Brain microvascular endothelial cell (primary cell): ENCODE data around the gene GYS2.

Source experiments
- DNase-seq: peaks from one replicate; pipeline ENCODE4 v3.0.0-alpha.2; 2020
- H3K27ac ChIP-seq: fragments of 250-450 bp; sonication (Bioruptor Pico); 2 replicates; pipeline ENCODE4 v1.5.1; 2020; ENCODE audit warnings: mild to moderate bottlenecking, moderate library complexity
- H3K27me3 ChIP-seq: fragments of 250-450 bp; sonication (Bioruptor Pico); replicated peaks from 2 replicates; pipeline ENCODE4 v1.5.1; 2020; ENCODE audit warnings: mild to moderate bottlenecking
- H3K36me3 ChIP-seq: fragments of 250-450 bp; sonication (Bioruptor Pico); replicated peaks from 2 replicates; pipeline ENCODE4 v1.5.1; 2020; ENCODE audit warnings: mild to moderate bottlenecking
- H3K4me3 ChIP-seq: 2 replicates; pipeline ENCODE4 v1.5.1; 2011; ENCODE audit warnings: low read depth, mild to moderate bottlenecking, control low read depth, low read length, moderate library complexity
- CTCF ChIP-seq: IDR thresholded peaks from 2 replicates; pipeline ENCODE4 v1.5.1; 2011; ENCODE audit warnings: low read depth, mild to moderate bottlenecking, moderate library complexity, low read length, control low read depth, inconsistent platforms; ENCODE audit errors: missing control alignments
- in situ Hi-C: cut with HindIII; loops from 2 replicates; pipeline ENCODE4 v1.10.0; 2017; ENCODE audit warnings: low sequenced_read_pairs, low pct_ligation_motif_present

GYS2 gene

GRCh38 chr12:21526721-21527345, 77.8 kb downstream of the GYS2 start:
- in situ Hi-C loops: no loop called here
- H3K4me3 ChIP-seq: peak overlapping the region; percentile 70
- no peaks in the 10 kb centered on the region for H3K27me3 ChIP-seq
- H3K27ac ChIP-seq: no peak overlapping the region
- H3K36me3 ChIP-seq: no peaks in the 10 kb centered on the region
- no peak for DNase-seq
- no peak for TF ChIP-seq CTCF

DNA sequence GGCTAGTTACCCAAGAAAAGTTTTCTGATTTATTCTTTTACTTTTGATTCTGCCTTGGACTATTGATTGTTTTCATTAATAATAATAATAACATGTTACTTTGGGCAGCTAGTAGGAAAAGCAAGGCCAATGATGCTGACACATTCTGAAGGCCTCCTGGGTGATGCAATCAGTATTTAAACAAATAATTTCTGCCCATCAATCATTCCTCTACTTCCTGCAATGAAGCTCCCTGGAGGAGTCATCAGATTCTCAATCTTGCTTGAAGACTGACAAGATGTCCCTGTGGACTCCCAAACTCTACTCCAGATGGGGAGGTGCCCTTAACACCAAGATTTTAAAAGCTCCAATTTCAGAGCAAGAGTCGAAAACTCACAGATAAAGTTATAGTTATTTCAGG, 78.6 kb downstream of the GYS2 start, which contains the start of gene SPX:
Gene SPX (plus strand): TSS at position 244 of the 400 bp plus-strand sequence. CDS start 177 bp downstream, outside the sequence.
- Histone ChIP-seq H3K4me3 (peak within 1 kb of the TSS; percentile 70), H3K36me3 (no peaks in the 10 kb centered on the region), H3K27ac (no peak within 1 kb of the TSS), H3K27me3 (no peaks in the 10 kb centered on the region)
- no peak for TF ChIP-seq CTCF
- peak; percentile 22 for DNase-seq
- in situ Hi-C loops: no loop called here

DNA sequence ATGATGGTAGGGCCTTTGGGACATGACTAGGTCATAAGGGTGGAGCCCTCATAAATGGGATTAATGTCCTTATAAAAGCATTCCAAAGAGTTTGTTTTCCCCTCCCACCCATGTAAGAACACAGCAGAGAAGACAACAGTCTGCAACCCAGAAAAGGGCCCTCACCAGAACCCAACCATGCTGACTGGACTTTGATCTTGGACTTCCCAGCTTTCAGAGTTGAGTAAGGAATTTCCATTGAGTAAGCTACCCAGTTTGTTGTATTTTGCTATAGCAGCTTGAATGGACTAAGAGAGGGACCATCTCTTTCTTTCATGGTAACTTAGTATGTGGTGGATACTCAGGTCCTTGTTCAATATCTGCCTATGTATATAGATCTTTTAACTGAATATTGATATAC, 81.5 kb downstream of the GYS2 start:
- H3K27me3 ChIP-seq: no peaks in the 10 kb centered on the region
- peaks cover 2% of the 10 kb centered on the region for H3K36me3 ChIP-seq
- no peak for TF ChIP-seq CTCF
- DNase-seq: no peak
- H3K4me3 ChIP-seq: no peak overlapping the region
- in situ Hi-C loops: no loop called here
- no peak overlapping the region for H3K27ac ChIP-seq

GRCh38 chr12:21521541-21521940, 83.1 kb downstream of the GYS2 start:
- H3K4me3 ChIP-seq: no peak overlapping the region
- in situ Hi-C loops: no loop called here
- H3K36me3 ChIP-seq: peaks cover 2% of the 10 kb centered on the region
- H3K27me3 ChIP-seq: no peaks in the 10 kb centered on the region
- DNase-seq: no peak
- no peak for TF ChIP-seq CTCF
- no peak overlapping the region for H3K27ac ChIP-seq

DNA sequence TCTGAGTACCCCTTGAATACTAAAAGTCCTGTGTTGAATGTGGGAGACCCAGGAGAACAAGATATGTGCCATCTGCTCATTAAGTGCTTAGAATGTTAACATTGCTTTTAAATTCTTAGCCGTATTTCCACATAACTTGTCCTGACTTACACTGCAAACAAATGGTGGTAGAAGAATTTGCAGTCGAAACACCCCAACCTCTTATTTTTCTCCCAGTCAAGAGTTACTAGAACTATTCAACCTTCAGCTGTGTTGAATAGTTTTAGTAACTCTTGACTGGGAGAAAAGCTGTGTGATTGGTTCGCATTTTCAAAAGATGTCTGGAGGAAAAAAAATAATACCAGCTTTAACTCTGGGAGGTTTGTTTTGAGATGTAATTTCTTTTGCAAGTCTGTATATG, 86.2 kb downstream of the GYS2 start:
- in situ Hi-C loops: no loop called here
- Histone ChIP-seq H3K27me3 (no peaks in the 10 kb centered on the region), H3K27ac (no peak overlapping the region), H3K4me3 (no peak overlapping the region), H3K36me3 (peaks cover 23% of the 10 kb centered on the region)
- no peak for DNase-seq
- no peak for TF ChIP-seq CTCF

- no peak for DNase-seq
- no peak overlapping the region for H3K27ac ChIP-seq
- H3K36me3 ChIP-seq: peaks cover 29% of the 10 kb centered on the region
Measured at GRCh38 chr12:21516281-21516680, 88.4 kb downstream of the GYS2 start.

More at GRCh38 chr12:21516281-21516680, 88.4 kb downstream of the GYS2 start:
- Histone ChIP-seq H3K27me3 (no peaks in the 10 kb centered on the region), H3K4me3 (no peak overlapping the region)
- in situ Hi-C loops: no loop called here
- TF ChIP-seq CTCF: no peak
